BE2C (cell line): ENCODE results near the gene TMEM163. TPM values are rescaled to one million over a fixed set of nuclear protein-coding genes. Genes with fewer than 3 reads are reported as not detected.

ENCODE experiments used
- DNase-seq: peaks from one replicate; pipeline ENCODE4 v3.0.0-alpha.2; 2020
- H3K27me3 ChIP-seq: fragments of 250-450 bp; sonication (Bioruptor Pico); 2 replicates; pipeline ENCODE4 v1.5.1; 2020; ENCODE audit warnings: mild to moderate bottlenecking
- H3K36me3 ChIP-seq: fragments of 250-450 bp; sonication (Bioruptor Pico); 2 replicates; pipeline ENCODE4 v1.5.1; 2020; ENCODE audit warnings: mild to moderate bottlenecking
- H3K4me1 ChIP-seq: fragments of 250-450 bp; sonication (Bioruptor Pico); 2 replicates; pipeline ENCODE4 v1.5.1; 2020
- H3K4me3 ChIP-seq: 2 replicates; pipeline ENCODE4 v1.5.1; 2011; ENCODE audit warnings: low read depth, low read length
- H3K9me3 ChIP-seq: fragments of 250-450 bp; sonication (Bioruptor Pico); 2 replicates; pipeline ENCODE4 v1.5.1; 2020
- CTCF ChIP-seq: IDR thresholded peaks from 2 replicates; pipeline ENCODE4 v1.5.1; 2012; ENCODE audit warnings: mild to moderate bottlenecking, low read depth, low read length
- polyA plus RNA-seq: library from polyadenylated mRNA; unstranded; fragments of >200 nt; gene quantifications from one replicate; pipeline ENCODE4 v1.2.1, GENCODE V29; 2012; ENCODE audit warnings: low read depth, missing spikeins; ENCODE audit not compliant: insufficient read length, insufficient read depth

Gene TMEM163
- not detected for polyA plus RNA-seq

DNA sequence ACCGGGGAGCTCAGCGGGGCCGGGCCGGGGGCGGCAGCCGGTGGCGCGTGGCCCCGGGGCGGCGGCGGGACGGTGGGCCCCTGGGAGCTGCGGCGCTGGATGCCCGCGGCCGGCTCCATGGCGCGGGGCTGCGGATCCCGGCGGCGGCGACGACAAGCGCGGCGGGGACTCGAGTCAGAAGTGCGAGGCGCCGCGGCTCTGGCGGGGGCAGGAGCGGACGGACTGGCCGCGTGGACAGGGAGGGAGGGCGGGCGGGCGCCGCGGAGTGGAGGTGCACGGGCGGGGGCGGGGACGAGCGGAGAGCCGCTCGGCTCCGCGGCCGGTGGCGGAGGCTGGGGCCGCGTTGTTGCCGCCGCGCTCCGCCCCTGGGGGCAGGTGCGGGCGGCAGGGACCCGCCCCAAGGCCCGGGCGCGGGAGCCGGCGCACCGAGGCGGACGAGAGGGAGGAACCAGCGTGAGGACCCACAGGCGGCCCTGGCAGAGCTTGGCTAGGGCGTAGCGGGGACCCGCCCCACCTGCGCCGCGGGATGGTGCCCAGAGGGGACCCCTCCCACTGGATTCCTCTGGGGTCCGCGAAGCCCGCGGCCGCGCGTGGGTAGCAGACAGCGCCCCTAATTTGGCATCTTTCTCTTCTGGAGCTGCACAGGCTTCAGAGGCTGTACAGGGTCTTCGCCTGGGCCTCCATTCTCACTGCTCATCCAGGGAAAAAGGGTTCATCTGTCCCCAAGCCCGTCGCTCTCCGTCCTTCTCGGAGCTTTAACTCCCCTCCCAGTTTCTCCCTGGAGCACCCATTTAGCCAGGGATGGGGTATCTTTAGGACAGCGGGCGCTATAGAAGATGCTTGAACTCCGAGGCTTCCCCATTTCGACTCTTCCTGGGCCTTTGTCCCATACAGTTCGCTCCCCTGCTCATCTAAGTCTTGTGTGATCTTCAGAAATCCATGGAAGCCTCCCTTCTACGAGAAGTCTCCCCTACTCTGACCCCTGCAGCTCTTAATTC, at the start of gene TMEM163:
Gene TMEM163, minus strand, starts transcription at position 184 of the 998 bp plus-strand sequence.
- Histone ChIP-seq H3K27me3 (peaks cover 31% of the 10 kb centered on the region), H3K9me3 (no peaks in the 10 kb centered on the region), H3K4me1 (no peaks in the 10 kb centered on the region), H3K4me3 (no peak within 1 kb of the TSS), H3K36me3 (no peaks in the 10 kb centered on the region)
- TF ChIP-seq CTCF, result no peak
- DNase-seq, result no peak

GRCh38 chr2:134766583-134766982, 47.8 kb upstream of the TMEM163 start:
- H3K36me3 ChIP-seq, result no peaks in the 10 kb centered on the region

GRCh38 chr2:134765987-134766386, 47.2 kb upstream of the TMEM163 start:
- H3K9me3 ChIP-seq, result no peaks in the 10 kb centered on the region
- no peak overlapping the region for H3K4me3 ChIP-seq
- no peak for DNase-seq
- H3K27me3 ChIP-seq, result no peaks in the 10 kb centered on the region
- H3K36me3 ChIP-seq, result no peaks in the 10 kb centered on the region
- no peaks in the 10 kb centered on the region for H3K4me1 ChIP-seq
- TF ChIP-seq CTCF, result no peak

More at GRCh38 chr2:134766583-134766982, 47.8 kb upstream of the TMEM163 start:
- DNase-seq, result no peak
- Histone ChIP-seq H3K4me3 (no peak overlapping the region), H3K27me3 (no peaks in the 10 kb centered on the region), H3K9me3 (no peaks in the 10 kb centered on the region), H3K4me1 (no peaks in the 10 kb centered on the region)
- no peak for TF ChIP-seq CTCF

DNA sequence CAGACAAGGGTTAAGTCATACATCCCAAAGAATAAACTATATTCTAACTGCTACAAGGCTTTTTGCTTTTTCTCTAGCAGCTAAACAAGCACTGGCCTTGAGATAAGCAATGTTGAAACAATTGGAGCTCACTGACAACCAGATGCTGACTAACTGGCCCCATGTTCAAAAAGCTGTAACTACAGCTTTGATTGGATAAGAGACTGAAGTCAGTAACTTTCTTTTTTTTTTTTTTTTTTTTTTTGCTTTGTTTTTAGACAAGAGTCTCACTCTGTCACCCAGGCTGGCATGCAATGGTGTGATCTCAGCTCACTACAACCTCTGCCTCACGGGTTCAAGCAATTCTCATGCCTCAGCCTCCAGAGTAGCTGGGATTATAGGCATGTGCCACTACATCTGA, 45.4 kb upstream of the TMEM163 start:
- no peaks in the 10 kb centered on the region for H3K36me3 ChIP-seq
- no peaks in the 10 kb centered on the region for H3K9me3 ChIP-seq
- H3K27me3 ChIP-seq, result no peaks in the 10 kb centered on the region
- H3K4me1 ChIP-seq, result no peaks in the 10 kb centered on the region
- H3K4me3 ChIP-seq, result no peak overlapping the region
- no peak for TF ChIP-seq CTCF
- DNase-seq, result no peak

DNA sequence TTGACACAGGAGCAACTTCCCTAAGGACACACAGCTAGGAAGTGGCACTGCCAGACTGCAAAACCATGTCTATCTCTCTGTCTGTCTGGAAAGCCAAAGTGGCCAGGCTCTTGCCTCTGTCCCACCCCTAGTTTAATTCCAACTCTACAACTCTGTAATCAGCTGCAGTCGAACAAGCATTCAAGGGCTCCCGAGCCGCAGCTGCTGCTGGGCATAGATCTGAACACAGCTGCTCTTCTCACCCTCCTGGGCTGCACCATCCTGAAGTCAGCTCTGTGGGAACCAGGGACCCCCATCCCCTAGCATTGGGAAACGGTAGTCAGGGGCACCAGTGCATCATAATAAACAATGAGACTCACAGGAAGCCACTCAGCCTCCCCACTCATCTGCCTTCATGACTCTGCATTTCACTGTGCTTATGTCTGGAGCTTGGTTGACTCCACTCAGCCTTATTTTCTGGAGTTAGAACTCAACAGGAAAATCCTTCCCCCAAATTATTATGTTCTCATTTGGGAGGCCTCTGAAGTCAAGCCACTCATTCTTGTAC, 44.4 kb upstream of the TMEM163 start:
- H3K4me3 ChIP-seq, result no peak overlapping the region
- no peaks in the 10 kb centered on the region for H3K27me3 ChIP-seq
- TF ChIP-seq CTCF, result no peak
- no peaks in the 10 kb centered on the region for H3K4me1 ChIP-seq
- no peaks in the 10 kb centered on the region for H3K36me3 ChIP-seq
- no peaks in the 10 kb centered on the region for H3K9me3 ChIP-seq
- DNase-seq, result no peak

DNA sequence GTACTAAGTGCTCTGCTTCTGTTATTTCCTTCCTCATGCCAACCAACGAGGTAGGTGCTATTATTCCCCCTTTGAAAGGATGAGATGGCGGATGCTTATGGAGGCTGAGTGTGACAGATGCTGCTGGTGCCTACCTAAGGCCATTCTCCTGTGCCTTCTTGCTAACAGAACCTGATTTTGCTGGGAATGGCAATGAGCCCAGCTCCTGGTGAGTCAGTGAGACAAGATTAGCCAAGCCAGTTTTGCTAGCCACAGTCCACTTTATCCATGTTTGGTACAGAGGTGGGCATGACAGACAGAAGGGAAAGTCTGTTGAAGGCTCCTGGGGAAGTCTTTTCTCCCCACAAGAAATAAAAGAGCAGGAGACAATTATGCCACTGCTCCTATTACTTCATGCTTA, 43.7 kb upstream of the TMEM163 start:
- Histone ChIP-seq H3K4me1 (no peaks in the 10 kb centered on the region), H3K9me3 (no peaks in the 10 kb centered on the region), H3K27me3 (no peaks in the 10 kb centered on the region), H3K4me3 (no peak overlapping the region), H3K36me3 (no peaks in the 10 kb centered on the region)
- DNase-seq, result no peak
- TF ChIP-seq CTCF, result no peak
